IPS DF 4.7 (cell line): Measurements from ENCODE around the gene KRT86.
"Not testable (repeated sequence)": the region's sequence is repeated elsewhere in the genome, so short reads cannot be mapped to it uniquely, and the experiment has no call there.

Source experiments
- DNase-seq: peaks from one replicate; pipeline ENCODE4 v3.0.0-alpha.2; 2013; ENCODE audit warnings: low spot score; ENCODE audit errors: extremely low read depth

KRT86 gene

DNA sequence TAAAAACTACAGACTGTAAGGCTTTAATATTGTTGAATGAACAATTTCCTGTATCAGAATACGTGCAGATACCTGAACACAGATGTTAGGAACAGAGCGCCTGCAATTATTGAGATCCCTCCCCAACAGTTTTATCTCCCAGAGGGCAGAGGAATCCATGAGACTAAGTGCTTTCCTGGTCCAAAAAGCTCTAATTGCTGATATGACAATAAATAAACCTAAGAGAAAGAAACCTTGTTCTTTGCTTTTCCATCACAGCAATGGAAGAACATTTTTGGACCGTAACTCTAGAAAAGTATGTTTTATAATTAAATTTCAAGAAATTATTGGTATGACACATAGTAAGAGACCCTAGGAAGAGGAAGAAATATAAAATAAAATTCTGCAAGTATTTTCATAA is 59.7 kb downstream of the KRT86 start:
- DNase-seq, result no peak

DNA sequence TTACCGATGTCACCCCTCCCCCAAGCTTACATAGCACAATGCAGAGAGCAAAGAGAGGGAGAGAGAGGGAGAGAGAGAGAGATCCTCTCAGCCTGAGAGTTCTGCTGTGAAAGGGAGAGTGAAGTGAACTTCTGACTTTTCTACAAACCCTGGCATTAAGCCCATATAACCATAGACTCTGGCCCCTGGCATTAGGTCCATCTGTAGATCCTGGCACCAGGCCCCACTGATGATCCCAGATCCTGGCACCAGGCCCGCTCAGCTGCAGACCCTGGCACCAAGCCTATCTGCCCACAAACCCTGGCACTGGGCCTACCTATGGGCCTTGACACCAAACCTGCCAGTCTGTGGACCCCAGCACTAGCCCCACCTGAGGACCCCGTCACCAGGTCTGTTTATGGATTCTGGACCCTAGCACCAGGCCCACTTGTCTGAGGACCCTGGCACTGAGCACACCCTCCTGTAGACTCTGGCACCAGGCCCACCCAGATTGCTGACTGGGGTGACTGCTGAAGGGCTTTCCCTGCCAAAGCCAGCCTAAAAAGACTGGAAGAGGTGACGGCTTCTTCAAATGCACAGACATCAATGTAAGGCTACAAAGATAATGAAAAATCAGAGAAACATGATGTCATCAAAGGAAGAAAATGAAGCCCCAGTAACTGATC is 61.3 kb downstream of the KRT86 start:
- no peak for DNase-seq

DNA sequence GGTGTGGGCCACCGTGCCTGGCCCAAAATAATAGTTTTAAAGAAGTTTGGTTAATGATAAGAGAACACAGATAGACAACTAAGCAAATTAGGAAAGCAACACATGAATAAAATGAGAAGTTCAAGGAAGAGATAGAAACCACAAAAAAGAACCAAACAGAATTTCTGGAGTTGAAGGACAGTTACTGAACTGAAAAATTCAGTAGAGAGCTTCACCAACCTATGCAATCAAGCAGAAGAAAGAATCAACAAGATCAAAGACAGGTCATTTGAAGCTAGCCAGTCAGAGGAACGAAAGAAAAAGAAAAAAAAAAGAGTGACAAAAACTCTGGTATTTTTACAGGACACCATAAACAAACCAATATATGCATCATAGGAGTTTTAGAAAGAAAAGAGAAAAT is 62.2 kb downstream of the KRT86 start:
- no peak for DNase-seq

DNA sequence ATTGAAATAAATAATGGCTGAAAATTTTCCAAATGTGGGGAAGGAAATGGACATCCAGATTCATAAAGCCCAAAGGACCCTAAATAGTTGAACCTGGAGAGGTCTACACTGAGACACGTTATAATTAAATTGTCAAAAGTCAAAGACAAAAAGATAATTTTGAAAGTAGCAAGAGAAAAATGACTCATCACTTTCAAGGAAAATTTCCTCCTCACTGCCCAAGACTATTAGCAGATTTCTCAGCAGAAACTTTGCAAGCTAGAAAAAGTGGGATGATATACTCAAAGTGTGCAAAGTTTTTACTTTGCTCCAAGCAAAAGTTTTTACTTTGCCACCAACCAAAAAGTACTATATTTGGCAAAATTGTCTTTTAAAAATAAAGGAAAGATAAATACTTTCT is 62.6 kb downstream of the KRT86 start:
- DNase-seq, result no peak

DNA sequence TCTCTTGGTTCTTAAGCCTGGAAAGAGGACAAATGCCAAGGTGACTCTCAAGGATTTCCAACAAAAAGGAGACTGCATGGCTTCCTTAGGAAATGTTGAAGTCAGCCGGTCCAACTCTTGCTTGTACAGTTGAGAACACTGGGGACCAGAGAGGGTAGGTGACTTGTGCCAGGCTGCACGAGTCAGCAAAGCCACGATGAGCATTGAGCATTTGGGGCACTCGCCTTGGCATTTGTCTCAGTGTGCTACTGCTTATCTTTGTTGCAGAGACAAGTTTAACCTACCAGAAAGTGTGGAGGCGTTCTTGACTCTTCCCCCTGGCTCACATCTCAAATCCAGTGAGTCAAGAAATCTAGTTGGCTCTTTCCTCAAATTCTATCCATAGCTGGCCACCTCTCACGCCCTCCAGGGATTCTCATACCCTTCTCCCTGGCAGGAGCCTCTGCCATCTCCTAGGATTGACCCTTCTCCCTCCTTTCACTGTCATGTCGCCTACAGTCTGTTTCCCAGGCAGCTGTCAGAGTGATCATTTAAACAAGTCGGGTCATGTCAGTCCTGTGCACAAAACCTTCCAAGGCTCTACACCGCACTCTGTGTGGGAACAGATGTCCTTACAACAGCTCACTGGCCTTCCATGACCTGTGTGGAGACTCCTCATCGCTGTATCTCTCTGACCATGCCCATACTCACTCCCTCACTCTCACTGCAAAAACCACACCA is 64.0 kb downstream of the KRT86 start:
- DNase-seq, result no peak

DNA sequence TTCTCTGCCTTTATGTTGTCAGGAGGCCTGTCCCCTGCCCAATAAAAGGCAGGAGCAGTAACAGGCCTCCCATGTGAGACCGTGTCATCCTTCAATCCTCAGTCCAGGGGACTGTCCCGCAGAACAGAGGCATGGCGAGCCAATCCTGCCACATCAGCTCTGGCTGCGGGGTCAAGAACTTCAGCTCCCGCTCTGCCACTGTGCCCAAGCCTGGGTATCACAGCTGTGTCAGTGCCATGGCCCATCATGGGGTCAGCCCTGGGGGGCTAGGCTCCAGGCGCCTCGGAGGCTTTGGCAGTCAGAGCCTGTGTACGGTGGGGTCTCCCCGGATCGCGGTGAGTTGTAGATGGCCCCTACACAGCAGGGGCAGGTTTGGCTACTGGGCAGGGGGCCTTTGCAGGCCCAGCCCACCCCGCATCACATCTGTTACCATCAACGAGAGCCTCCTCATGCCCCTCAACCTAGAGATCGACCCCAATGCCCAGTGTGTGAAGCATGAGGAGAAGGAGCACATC is 66.7 kb downstream of the KRT86 start:
- DNase-seq, result no peak

DNA sequence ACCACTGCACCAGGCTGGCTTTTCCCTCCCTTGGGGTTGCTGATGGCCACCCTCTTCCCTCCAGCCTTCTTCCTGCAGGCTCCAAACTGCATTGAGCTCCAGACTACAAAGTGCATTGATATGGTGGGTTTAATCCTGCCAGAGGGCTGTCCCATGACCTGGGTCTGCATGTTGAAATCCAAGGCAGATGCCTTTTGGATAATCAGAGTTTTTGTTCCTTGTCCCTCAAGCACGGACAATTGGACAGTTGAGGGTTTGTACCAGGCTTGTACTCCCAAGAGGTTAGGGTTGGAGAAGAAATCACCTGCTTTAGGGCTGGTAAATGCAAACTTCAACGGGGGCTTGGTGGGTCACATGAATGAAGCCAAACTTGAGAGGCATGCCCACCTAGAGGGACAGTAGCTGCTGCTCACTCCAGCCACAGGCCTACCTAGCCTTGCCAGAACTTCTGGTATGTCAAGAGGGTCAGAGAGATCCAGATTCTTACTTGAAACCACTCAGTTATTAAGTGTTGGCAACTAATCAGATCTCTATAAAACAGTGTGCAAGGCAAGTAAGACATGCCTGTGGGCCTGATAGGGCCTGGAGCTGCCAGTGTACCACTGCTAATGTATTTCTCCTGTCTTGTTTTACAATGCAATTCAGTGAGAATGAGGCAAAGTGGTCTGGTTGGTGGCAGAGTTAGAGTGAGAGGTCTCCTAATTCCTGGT is 68.5 kb downstream of the KRT86 start:
- no peak for DNase-seq

DNA sequence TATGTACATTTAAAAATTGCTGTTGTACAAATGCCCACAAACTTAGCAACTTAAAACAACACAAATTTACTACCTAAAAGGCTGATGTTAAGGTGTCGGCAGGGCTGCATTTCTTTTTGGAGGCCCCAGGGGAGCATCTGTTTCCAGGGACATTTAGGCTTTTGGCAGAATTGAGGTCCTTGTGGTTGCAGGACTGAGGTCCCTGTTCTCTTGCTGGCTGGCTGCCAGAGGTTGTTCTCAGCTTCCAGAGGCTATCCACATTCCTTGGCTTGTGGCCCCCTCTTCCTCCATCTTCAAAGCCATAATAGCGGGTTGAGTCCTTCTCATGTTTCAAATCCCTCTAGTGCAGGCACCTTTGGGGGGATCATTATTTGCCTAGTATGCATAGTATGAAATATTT is 69.1 kb downstream of the KRT86 start:
- no peak for DNase-seq

DNA sequence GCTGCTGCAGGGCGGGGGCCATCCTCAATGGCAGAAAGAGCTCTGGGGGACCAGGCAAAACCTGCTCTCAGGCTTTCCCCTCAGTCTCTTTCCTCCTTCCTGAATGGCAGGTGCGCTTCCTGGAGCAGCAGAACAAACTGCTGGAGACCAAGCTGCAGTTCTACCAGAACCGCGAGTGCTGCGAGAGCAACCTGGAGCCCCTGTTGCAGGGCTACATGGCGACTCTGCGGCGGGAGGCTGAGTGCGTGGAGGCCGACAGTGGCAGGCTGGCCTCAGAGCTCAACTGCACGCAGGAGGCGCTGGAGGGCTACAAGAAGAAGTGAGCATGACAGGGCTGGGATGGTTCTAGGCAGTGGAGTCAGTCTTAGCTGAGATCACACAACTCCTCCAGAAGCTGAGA is 69.7 kb downstream of the KRT86 start:
- no peak for DNase-seq

DNA sequence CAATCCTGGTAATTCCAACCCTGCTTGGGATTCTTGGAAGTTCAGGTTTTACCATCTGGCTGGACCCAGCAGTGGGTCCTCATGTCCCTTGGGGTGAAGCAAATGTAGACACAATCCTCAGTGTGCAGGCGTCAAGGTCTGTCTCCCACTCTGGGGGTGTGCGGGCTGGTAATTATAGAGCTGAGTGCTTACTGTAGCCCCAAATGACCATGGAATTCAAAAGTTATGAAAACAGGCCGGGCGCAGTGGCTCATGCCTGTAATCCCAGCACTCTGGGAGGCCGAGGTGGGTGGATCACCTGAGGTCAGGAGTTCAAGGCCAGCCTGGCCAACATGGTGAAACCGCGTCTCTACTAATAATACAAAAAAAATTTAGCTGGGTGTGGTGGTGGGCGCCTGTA is 70.6 kb downstream of the KRT86 start:
- DNase-seq, result not testable (repeated sequence)

DNA sequence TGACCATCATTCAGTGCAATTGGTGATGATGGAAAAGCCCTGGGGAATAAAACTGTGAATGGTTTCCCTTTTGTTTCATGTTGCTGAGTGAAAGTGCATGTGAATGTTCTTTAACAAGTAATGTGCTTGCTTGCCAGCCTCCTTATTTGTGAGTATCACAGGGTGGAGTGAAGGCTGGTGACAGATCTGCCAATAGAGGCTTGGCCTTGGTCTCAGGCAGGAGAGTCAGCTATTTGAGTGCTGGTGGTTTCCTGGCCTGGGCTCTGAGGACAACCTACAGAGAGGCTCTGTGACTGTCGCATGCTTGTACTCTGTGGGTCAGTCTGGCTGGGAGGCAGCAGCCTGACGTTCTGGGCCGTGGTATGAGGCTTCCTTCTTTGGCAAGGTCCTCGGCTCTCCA is 72.1 kb downstream of the KRT86 start:
- DNase-seq, result no peak

DNA sequence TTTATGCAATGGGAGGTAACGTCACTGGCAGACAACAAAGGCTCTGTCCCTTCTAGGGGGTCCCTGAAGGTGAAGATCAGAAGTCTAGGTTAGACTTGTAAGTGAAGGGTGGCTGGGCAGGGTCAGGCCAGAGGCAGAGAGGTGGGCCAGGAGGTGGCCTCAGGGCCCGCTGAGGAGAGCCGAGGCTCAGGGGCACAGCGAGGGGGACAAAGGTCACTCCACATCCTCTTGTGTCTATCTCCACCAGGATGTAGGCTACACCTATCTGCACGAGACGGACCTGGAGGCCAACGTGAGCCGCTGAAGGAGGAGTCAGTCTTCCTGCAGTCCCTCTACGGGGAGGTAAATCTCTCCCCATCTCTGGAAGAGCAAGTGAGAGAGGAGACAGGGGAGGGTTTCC is 72.6 kb downstream of the KRT86 start:
- no peak for DNase-seq

DNA sequence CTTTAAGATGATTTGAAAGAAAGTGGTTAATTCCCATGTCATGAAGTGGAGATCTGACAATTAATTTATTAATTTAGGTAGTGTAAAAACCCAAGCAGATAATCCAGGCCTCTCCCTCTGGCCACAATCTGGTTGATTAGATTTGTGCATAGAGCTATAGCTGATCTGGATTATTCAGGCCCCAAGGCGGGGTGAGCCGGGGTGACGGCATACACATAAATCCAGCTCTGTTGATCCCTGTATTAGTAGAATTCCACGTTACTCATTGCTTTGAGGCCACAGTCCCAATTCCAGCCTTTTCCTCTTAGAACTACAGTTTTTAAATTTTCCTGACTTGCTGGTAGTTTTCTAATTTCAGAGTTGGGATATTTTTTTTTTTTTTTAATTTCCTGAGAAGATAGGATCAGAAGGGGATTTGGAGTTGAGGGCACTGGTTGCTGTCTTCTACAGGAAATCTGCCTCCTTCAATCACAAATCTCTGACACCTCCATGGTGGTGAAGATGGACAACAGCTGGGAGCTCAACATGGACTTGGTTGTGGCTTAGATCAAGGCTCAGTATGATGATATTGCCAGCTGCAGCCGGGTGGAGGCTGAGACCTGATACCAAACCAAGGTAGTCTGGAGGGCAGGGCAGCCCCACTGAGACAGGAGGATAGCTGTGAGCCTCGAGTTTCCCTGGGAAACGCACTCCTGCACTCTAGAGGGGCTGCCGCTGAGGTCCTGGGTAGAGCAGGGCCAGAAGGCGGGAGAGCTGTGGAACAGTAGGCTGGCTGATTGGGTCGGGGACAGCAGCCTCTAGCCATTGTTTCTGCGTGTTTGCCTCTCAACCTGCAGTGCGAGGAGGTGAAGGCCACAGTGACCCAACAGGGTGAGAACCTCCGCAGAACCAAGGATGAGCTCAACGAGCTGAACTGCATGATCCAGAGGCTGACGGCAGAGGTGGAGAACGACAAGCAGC is 73.4 kb downstream of the KRT86 start:
- no peak for DNase-seq

DNA sequence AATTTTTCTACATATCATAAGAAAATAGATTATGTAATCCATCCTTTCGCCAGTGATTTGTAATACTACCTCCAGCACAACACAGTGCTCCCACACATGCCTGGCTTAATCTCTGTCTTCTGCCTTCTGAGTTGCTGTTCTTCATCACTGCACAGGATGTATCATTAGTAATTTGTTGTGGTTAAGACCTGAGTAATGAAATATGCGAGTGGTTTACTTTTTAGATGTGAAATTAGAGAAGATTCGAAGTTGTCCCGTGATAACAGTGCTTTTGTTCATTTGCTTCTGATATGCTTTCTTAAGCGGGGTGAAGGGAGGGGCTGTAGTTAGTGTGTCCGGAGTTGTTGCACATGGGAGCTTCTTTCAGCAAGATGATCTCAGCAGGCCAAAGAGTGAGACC is 74.8 kb downstream of the KRT86 start:
- DNase-seq, result no peak

DNA sequence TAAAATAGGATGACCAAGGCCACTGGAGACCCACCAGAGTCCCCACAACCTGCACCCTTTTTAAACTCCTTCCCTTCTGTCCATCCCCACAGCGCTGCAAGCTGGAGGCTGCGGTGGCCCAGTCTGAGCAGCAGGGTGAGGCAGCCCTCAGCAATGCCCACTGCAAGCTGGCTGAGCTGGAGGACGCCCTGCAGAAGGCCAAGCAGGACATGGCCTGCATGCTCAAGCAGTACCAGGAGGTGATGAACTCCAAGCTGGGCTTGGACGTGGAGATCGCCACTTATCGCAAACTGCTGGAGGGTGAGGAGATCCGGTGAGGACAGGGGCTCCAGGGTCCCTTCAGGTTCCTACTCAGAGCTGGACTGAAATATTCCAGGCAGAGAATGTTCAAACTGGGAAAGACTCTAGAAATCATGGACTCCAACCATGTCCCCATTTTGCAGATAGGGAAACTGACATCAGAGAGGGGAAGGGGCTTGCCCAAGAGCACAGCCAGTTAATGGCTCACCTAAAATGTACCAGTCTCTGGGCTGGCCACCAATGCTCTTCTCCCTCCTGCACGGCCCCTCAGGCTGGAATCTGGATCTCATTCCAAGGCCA is 75.7 kb downstream of the KRT86 start:
- DNase-seq, result no peak

DNA sequence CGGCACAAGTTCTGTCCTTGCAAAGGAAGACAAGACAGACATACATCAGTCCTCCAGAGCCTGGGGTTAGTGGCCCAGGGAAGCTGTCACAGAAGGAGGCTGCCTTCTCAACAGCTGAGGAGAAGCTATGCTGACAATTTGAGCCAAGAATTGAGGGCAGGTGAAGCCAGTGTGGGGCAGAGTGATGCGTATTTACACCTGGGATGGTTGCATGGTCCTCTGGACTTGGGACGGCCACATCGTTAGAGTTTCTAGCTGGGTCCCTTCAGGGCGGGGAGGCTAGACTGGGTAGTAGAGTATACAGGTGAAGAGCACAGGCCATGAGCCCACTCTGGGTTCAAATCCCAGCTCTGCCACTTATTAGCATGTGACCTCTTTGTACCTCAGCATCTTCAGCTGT is 76.3 kb downstream of the KRT86 start:
- no peak for DNase-seq

DNA sequence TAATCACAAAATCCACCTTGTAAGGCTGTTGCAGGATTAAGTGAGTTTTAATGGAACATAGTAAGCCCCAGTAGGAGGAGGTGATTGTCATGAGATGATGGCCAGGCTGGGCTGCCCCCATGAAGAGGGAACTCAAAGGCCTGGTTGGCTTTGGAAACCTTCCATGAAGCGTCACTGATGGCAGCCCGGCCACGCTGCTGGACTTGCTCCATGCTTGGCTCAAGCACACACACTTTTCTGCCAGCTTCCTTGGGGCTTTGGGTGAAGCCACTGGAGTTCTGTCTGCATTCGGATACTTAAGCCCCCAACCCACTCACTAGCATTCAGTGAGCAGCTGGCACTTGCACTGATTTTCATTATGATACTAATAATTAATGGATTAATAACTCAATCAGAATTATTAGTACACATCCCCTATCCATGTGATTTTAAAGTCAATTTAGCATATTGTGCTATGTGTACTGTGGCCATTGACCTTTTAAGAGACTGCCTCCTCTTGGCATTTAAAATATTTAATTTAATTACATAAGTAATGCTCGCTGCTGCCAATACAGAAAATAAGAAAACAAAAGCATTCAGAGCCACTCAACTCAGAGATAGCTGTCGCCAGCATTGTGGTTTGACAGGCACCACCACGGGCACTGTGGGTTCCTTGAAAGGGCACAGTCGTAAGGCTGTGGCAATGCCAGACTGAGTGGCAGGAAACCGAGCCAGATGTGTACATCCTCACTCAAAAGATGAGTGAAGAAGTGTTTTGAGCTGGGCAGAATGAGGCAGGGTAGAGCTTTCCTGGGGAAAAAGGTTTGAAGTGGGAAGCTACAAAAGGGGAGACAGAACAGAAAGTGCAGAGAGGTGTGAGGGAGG is 77.0 kb downstream of the KRT86 start:
- DNase-seq, result no peak

DNA sequence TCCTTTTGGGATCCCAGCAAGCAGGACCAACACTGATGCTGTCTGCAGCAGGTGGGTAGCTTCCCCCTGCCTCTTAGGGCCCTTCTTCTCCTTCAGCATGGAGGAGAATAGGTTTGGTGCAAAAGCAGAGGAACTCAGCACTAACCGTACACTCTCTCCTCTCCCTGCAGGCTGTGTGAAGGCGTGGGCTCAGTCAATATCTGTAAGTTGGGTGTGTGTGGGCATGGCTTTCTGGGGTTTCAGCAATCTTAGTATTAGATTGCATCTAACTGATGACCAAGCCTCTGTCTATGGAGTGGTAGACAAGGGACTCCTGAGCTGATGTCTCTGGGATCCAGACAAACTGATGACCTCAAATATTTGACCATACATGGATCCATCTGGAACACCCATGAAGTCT is 78.5 kb downstream of the KRT86 start:
- no peak for DNase-seq

DNA sequence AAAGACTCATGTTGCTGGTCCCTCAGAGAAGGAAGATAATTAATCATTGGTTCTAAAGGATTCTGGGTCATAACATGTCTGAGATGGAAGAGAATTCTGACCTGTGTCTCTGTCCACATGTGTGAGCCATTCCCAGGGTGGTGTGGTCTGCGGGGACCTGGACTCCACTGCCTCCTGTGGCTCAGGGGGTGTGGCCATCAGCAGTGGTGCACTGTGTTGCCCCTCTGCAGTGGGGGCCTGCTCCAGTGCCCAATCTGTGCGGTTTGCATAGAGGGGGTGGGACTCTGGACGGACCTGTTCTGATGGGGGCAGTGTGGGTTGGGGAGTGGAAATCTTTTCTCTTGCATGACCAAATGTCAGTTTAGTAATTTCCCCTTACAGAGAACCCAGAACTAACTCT is 79.3 kb downstream of the KRT86 start:
- no peak for DNase-seq

DNA sequence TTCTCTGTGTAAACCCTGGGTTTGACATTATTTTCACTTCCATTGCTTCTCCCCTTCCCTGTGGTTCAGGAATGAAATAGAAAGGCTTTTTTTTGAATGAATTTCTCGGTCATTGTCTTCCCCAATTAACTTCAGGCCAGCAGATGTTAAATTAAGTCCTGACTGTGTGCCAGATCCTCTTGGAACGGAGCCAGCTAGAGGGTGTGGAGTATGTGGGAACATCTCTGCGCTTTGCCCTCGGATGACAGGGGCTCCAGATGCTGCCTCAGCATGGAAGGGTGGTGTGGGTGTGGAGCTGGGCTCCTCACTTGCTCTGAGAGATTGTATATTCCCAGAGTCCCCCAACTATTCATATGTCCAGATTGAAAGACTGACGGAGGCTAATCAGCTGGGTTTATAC is 79.8 kb downstream of the KRT86 start:
- no peak for DNase-seq
